Nephron progenitor cell (in vitro differentiated cells): Measurements from ENCODE around the gene COMMD1.
A peak's percentile ranks its signal among the peaks of the same experiment; 100 is the strongest.

ENCODE experiments used
- DNase-seq: peaks from one replicate; pipeline ENCODE4 v3.0.0; 2021
- H3K27ac Mint-ChIP-seq: 2 replicates; pipeline ENCODE4 v1.8.0; 2021; ENCODE audit warnings: mild to moderate bottlenecking, moderate library complexity, mixed read lengths
- H3K27me3 Mint-ChIP-seq: 2 replicates; pipeline ENCODE4 v1.8.0; 2021; ENCODE audit warnings: mild to moderate bottlenecking, low read depth, mixed read lengths; ENCODE audit not compliant: poor library complexity
- H3K36me3 Mint-ChIP-seq: 2 replicates; pipeline ENCODE4 v1.8.0; 2021; ENCODE audit warnings: low read depth, mixed read lengths
- H3K4me1 Mint-ChIP-seq: 2 replicates; pipeline ENCODE4 v1.8.0; 2021; ENCODE audit warnings: mixed read lengths
- H3K4me3 Mint-ChIP-seq: 2 replicates; pipeline ENCODE4 v1.8.0; 2021; ENCODE audit warnings: mild to moderate bottlenecking, moderate library complexity, mixed read lengths
- H3K9me3 Mint-ChIP-seq: 2 replicates; pipeline ENCODE4 v1.8.0; 2021; ENCODE audit warnings: mild to moderate bottlenecking, moderate library complexity, mixed read lengths
- TF ChIP-seq, protein P1 (sequence below): fragments of 200-600 bp; sonication (generic); IDR thresholded peaks from 2 replicates; pipeline ENCODE4 v1.5.0; 2021; ENCODE audit warnings: antibody characterized with exemption

Gene COMMD1

DNA sequence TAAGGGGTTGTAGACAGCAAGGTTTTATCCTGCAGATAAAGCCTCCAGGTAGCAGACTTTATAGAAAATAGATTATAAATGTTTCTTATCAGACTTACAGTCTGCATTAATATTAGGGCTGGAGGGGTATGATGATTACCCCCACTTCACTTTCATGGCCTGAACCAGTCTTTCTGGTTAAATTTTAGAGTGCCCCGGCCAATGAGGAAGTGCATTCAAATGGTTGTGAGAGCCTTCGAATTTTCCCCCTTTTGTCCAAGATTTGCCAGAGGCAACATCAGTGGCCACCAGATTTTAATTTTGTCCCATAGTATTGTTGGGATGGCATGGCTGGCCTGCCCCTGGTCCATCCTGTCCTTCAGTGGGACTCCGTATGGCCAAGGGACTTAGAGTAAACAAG is 31.6 kb downstream of the COMMD1 start:
- Mint-ChIP-seq H3K36me3 (peaks cover 31% of the 10 kb centered on the region), H3K9me3 (peaks cover 13% of the 10 kb centered on the region), H3K27ac (no peak overlapping the region), H3K4me3 (no peak overlapping the region), H3K27me3 (no peaks in the 10 kb centered on the region), H3K4me1 (peaks cover 16% of the 10 kb centered on the region)
- no peak for DNase-seq
- TF ChIP-seq, protein P1, sequence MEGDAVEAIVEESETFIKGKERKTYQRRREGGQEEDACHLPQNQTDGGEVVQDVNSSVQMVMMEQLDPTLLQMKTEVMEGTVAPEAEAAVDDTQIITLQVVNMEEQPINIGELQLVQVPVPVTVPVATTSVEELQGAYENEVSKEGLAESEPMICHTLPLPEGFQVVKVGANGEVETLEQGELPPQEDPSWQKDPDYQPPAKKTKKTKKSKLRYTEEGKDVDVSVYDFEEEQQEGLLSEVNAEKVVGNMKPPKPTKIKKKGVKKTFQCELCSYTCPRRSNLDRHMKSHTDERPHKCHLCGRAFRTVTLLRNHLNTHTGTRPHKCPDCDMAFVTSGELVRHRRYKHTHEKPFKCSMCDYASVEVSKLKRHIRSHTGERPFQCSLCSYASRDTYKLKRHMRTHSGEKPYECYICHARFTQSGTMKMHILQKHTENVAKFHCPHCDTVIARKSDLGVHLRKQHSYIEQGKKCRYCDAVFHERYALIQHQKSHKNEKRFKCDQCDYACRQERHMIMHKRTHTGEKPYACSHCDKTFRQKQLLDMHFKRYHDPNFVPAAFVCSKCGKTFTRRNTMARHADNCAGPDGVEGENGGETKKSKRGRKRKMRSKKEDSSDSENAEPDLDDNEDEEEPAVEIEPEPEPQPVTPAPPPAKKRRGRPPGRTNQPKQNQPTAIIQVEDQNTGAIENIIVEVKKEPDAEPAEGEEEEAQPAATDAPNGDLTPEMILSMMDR, result no peak

DNA sequence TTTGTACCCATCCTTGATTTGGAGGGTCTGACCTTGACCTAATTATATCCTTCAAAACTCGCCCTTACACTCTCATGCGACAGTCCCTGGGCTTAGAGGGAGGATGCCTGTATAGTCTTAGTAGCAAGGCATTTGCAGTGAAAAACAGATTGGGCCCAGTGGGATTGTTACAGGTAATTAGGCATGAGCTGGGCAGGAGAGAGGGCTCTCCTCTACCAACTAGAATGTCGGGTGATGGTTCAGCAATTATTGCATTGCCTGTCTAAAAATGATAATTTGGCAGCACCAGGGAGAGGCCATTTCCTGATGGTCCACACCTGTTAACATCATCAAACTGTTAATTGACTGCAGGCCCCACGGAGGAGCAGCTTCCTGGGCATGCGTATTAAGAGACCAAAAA is 32.4 kb downstream of the COMMD1 start:
- Mint-ChIP-seq H3K4me3 (no peak overlapping the region), H3K27ac (peak overlapping the region; percentile 46), H3K36me3 (peaks cover 23% of the 10 kb centered on the region), H3K27me3 (no peaks in the 10 kb centered on the region), H3K9me3 (peaks cover 5% of the 10 kb centered on the region), H3K4me1 (peaks cover 16% of the 10 kb centered on the region)
- DNase-seq, result no peak
- TF ChIP-seq, protein P1, result no peak

DNA sequence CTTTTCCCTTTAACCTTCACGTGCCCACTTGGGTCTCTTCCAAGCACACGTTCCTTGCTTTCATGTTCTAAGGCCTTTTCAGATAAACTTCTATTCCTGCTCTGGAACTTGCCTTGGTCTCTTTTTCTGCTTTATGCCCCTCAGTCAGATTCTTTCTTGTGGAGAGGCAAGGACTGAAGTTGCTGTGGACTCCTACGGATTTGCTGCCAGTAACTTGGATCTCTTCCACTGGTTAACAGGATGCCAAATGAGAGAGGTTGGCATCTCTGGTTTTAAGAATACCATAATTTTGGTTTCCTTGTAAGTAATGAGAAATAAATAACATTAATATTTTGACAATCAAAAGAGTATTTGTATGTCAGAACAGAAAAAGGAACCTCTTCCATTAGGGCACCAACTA is 33.0 kb downstream of the COMMD1 start:
- DNase-seq, result no peak
- H3K9me3 Mint-ChIP-seq, result no peaks in the 10 kb centered on the region
- H3K27ac Mint-ChIP-seq, result peak overlapping the region; percentile 46
- peaks cover 22% of the 10 kb centered on the region for H3K36me3 Mint-ChIP-seq
- H3K27me3 Mint-ChIP-seq, result no peaks in the 10 kb centered on the region
- TF ChIP-seq, protein P1, result no peak
- H3K4me1 Mint-ChIP-seq, result peaks cover 16% of the 10 kb centered on the region
- H3K4me3 Mint-ChIP-seq, result no peak overlapping the region

DNA sequence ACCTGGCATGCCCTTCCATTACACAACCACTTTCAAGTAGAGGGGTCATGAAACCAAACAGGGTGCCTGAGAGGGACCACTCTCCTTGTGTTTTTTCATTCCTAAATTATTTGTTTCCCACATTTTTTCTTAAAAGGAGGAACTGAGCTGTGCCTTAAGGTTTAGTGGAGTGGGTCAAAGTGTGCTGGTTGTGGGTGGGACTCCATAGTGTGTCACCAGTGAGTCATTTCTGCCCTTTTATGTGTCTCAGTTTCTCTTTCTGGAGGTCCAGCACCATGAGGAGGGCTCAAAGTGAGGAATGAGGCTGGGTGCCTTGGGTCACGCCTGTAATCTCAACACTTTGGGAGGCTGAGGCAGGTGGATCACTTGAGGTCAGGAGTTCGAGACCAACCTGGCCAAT is 37.8 kb downstream of the COMMD1 start:
- H3K27ac Mint-ChIP-seq, result no peak overlapping the region
- peaks cover 19% of the 10 kb centered on the region for H3K4me1 Mint-ChIP-seq
- no peak for DNase-seq
- TF ChIP-seq, protein P1, result no peak
- no peaks in the 10 kb centered on the region for H3K9me3 Mint-ChIP-seq
- no peak overlapping the region for H3K4me3 Mint-ChIP-seq
- peaks cover 11% of the 10 kb centered on the region for H3K36me3 Mint-ChIP-seq
- H3K27me3 Mint-ChIP-seq, result no peaks in the 10 kb centered on the region

DNA sequence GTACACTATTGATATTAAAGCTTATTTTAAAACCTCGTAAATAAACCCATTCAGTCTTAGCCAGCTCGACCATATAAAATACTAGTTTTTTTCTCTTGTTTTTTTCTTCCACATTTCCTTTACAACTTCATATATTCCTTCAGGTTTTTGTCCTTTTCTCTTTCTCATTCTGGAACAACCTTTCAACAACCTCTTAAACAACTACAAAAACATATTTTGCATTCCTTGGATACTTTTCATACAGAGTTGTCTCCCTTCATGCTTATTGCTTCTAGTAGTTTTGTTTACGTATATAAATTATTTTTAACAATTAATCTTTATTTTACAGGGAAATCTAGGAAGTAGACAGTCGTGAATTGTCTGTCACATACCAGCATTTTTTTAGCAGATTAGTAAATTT is 41.2 kb downstream of the COMMD1 start:
- peak overlapping the region; percentile 44 for H3K27ac Mint-ChIP-seq
- no peak for DNase-seq
- H3K4me1 Mint-ChIP-seq, result peaks cover 44% of the 10 kb centered on the region
- peaks cover 11% of the 10 kb centered on the region for H3K9me3 Mint-ChIP-seq
- H3K27me3 Mint-ChIP-seq, result no peaks in the 10 kb centered on the region
- TF ChIP-seq, protein P1, result no peak
- no peak overlapping the region for H3K4me3 Mint-ChIP-seq
- peaks cover 24% of the 10 kb centered on the region for H3K36me3 Mint-ChIP-seq

DNA sequence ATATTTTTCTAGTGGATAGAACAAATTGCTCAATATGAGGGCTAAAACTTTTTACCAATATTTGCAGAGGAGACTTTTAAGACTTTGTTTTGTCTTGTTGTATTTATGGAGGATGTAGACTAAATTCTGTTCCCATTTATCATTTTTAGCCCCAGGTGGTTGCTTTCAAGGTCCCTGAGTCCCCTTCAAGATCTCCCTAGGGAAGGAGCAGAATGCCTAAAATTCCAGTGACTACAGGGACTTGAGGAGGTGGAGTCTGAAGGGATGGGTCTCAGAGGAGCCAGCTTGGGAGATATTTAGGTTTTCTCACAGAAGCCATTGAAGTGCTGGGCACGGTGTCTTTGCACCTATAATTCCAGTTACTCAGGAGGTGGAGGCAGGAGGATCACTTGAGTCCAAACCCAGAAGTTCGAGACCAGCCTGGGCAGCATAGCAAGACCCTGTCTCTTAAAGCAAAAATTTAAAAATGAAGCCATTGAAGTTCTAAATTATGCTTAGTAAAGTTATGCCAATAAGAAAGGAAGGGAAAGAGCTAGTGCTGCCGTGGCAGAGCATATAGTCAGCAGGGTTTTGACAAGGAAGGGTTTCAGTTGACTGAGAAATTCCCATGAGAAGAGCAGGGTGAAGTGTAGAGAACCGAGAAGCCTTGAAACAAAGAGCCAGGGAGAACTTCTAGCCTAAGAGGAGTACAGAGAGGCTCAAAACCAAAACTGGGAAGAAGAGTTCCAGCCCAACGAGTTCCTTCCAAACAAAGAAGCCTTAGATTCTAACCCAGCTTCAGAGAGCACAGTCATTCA is 43.4 kb downstream of the COMMD1 start:
- Mint-ChIP-seq H3K9me3 (peaks cover 25% of the 10 kb centered on the region), H3K4me3 (peak overlapping the region; percentile 5), H3K27me3 (no peaks in the 10 kb centered on the region), H3K36me3 (peaks cover 31% of the 10 kb centered on the region), H3K27ac (peak overlapping the region; percentile 98), H3K4me1 (peaks cover 44% of the 10 kb centered on the region)
- TF ChIP-seq, protein P1, result no peak
- no peak for DNase-seq
